Fibroblast of pulmonary artery (primary cell): ENCODE data around the gene ADORA1.
A peak's percentile ranks its signal among the peaks of the same experiment; 100 is the strongest.

Source experiments
- DNase-seq: peaks from one replicate; pipeline ENCODE4 v3.0.0-alpha.2; 2010; ENCODE audit warnings: low read depth
- H3K4me3 ChIP-seq: replicated peaks from 2 replicates; pipeline ENCODE4 v1.5.1; 2011; ENCODE audit warnings: low read depth, mild to moderate bottlenecking, control low read depth, low read length, moderate library complexity
- CTCF ChIP-seq: IDR thresholded peaks from 2 replicates; pipeline ENCODE4 v1.5.1; 2011; ENCODE audit warnings: mild to moderate bottlenecking, control low read depth, low read length, inconsistent platforms; ENCODE audit errors: missing control alignments

ADORA1 gene

GRCh38 chr1:203168991-203169390, 41.5 kb downstream of the ADORA1 start:
- H3K4me3 ChIP-seq, result no peak overlapping the region
- TF ChIP-seq CTCF, result no peak
- DNase-seq, result no peak

- TF ChIP-seq CTCF, result no peak
- no peak for DNase-seq
- H3K4me3 ChIP-seq, result no peak overlapping the region
Measured at GRCh38 chr1:203169770-203170520, 42.4 kb downstream of the ADORA1 start.

GRCh38 chr1:203170625-203171330, 43.3 kb downstream of the ADORA1 start:
- no peak overlapping the region for H3K4me3 ChIP-seq
- no peak for TF ChIP-seq CTCF
- DNase-seq, result no peak

- no peak overlapping the region for H3K4me3 ChIP-seq
- no peak for TF ChIP-seq CTCF
- no peak for DNase-seq
Measured at GRCh38 chr1:203171341-203172183, 44.0 kb downstream of the ADORA1 start.

- TF ChIP-seq CTCF, result peak; percentile 97
- DNase-seq, result peak; percentile 75
- H3K4me3 ChIP-seq, result no peak overlapping the region
Measured at GRCh38 chr1:203172184-203173010, 44.9 kb downstream of the ADORA1 start.

- TF ChIP-seq CTCF, result no peak
Measured at GRCh38 chr1:203173011-203173555, 45.6 kb downstream of the ADORA1 start.

More at GRCh38 chr1:203173011-203173555, 45.6 kb downstream of the ADORA1 start:
- DNase-seq, result no peak
- no peak overlapping the region for H3K4me3 ChIP-seq
